HEK293 (cell line): ENCODE measurements around the gene PGAP6.

Experiments
- GLI2 ChIP-seq: fragments of 450-650 bp; formaldehyde crosslinking; IDR thresholded peaks from 2 replicates; pipeline ENCODE4; 2017; ENCODE audit warnings: missing biosample characterization, missing genetic modification characterization, low read depth, borderline replicate concordance
- IKZF3 ChIP-seq: fragments of 450-650 bp; IDR thresholded peaks from 2 replicates; pipeline ENCODE4 v1.5.0; 2018; ENCODE audit warnings: missing biosample characterization, mild to moderate bottlenecking, missing genetic modification characterization, moderate library complexity
- KLF1 ChIP-seq: fragments of 450-650 bp; formaldehyde crosslinking; IDR thresholded peaks from 2 replicates; pipeline ENCODE4 v1.5.1; 2016; ENCODE audit warnings: missing biosample characterization, missing genetic modification characterization
- KLF9 ChIP-seq: fragments of 450-650 bp; formaldehyde crosslinking; IDR thresholded peaks from 2 replicates; pipeline ENCODE4 v1.5.1; 2016; ENCODE audit warnings: missing biosample characterization, missing genetic modification characterization, low read depth
- TCF7L2 ChIP-seq: IDR thresholded peaks from 2 replicates; pipeline ENCODE4 v1.6.1; 2011; ENCODE audit warnings: low read depth, mild to moderate bottlenecking, inconsistent platforms, low read length, moderate library complexity, borderline replicate concordance
- WT1 ChIP-seq: fragments of 450-650 bp; formaldehyde crosslinking; IDR thresholded peaks from 2 replicates; pipeline ENCODE4 v1.5.1; 2016; ENCODE audit warnings: missing biosample characterization, missing genetic modification characterization
- ZBTB7A ChIP-seq: fragments of 450-650 bp; formaldehyde crosslinking; IDR thresholded peaks from 2 replicates; pipeline ENCODE4 v1.5.1; 2016; ENCODE audit warnings: low read depth, missing biosample characterization, missing genetic modification characterization
- ZNF184 ChIP-seq: fragments of 450-650 bp; IDR thresholded peaks from 2 replicates; pipeline ENCODE4 v1.5.1; 2018; ENCODE audit warnings: missing biosample characterization, mild to moderate bottlenecking, missing genetic modification characterization
- ZNF23 ChIP-seq: fragments of 450-650 bp; formaldehyde crosslinking; IDR thresholded peaks from 2 replicates; pipeline ENCODE4 v1.5.1; 2016; ENCODE audit warnings: missing biosample characterization, missing genetic modification characterization, borderline replicate concordance
- ZNF266 ChIP-seq: fragments of 450-650 bp; formaldehyde crosslinking; IDR thresholded peaks from 2 replicates; pipeline ENCODE4 v1.5.1; 2016; ENCODE audit warnings: missing biosample characterization, missing genetic modification characterization, low read depth
- ZNF324 ChIP-seq: fragments of 450-650 bp; formaldehyde crosslinking; IDR thresholded peaks from 2 replicates; pipeline ENCODE4 v1.5.1; 2016; ENCODE audit warnings: missing biosample characterization, missing genetic modification characterization
- ZNF341 ChIP-seq: fragments of 450-650 bp; formaldehyde crosslinking; IDR thresholded peaks from 2 replicates; pipeline ENCODE4; 2016; ENCODE audit warnings: low read depth, missing biosample characterization, missing genetic modification characterization
- ZNF433 ChIP-seq: fragments of 450-650 bp; formaldehyde crosslinking; IDR thresholded peaks from 2 replicates; pipeline ENCODE4 v1.5.1; 2016; ENCODE audit warnings: missing biosample characterization, missing genetic modification characterization, low read depth
- ZNF48 ChIP-seq: fragments of 450-650 bp; formaldehyde crosslinking; IDR thresholded peaks from 2 replicates; pipeline ENCODE4 v1.5.1; 2016; ENCODE audit warnings: missing biosample characterization, missing genetic modification characterization
- ZNF529 ChIP-seq: fragments of 450-650 bp; formaldehyde crosslinking; IDR thresholded peaks from 2 replicates; pipeline ENCODE4 v1.5.1; 2017; ENCODE audit warnings: missing genetic modification characterization, missing biosample characterization; ENCODE audit not compliant: insufficient replicate concordance
- ZNF596 ChIP-seq: fragments of 450-650 bp; IDR thresholded peaks from 2 replicates; pipeline ENCODE4 v1.5.0; 2018; ENCODE audit warnings: missing biosample characterization, mild to moderate bottlenecking, missing genetic modification characterization, moderate library complexity
- ZNF600 ChIP-seq: fragments of 450-650 bp; formaldehyde crosslinking; IDR thresholded peaks from 2 replicates; pipeline ENCODE4 v1.5.1; 2016; ENCODE audit warnings: missing biosample characterization, missing genetic modification characterization
- ZNF660 ChIP-seq: fragments of 450-650 bp; IDR thresholded peaks from 2 replicates; pipeline ENCODE4 v1.5.1; 2018; ENCODE audit warnings: missing biosample characterization, mild to moderate bottlenecking, missing genetic modification characterization
- ZNF747 ChIP-seq: fragments of 450-650 bp; formaldehyde crosslinking; IDR thresholded peaks from 2 replicates; pipeline ENCODE4 v1.5.1; 2016; ENCODE audit warnings: missing biosample characterization, missing genetic modification characterization
- ZNF768 ChIP-seq: fragments of 450-650 bp; formaldehyde crosslinking; IDR thresholded peaks from 2 replicates; pipeline ENCODE4 v1.5.1; 2018; ENCODE audit warnings: missing biosample characterization, mild to moderate bottlenecking, missing genetic modification characterization
- ZNF785 ChIP-seq: fragments of 450-650 bp; formaldehyde crosslinking; IDR thresholded peaks from 2 replicates; pipeline ENCODE4 v1.5.1; 2016; ENCODE audit warnings: missing biosample characterization, missing genetic modification characterization
- ZNF791 ChIP-seq: fragments of 450-650 bp; formaldehyde crosslinking; IDR thresholded peaks from 2 replicates; pipeline ENCODE4 v1.5.1; 2016; ENCODE audit warnings: missing biosample characterization, missing genetic modification characterization
- ZSCAN18 ChIP-seq: fragments of 450-650 bp; formaldehyde crosslinking; IDR thresholded peaks from 2 replicates; pipeline ENCODE4 v1.5.1; 2016; ENCODE audit warnings: missing biosample characterization, missing genetic modification characterization
- TF ChIP-seq, protein P1 (sequence below): fragments of 450-650 bp; formaldehyde crosslinking; IDR thresholded peaks from 2 replicates; pipeline ENCODE4 v1.5.1; 2016; ENCODE audit warnings: missing biosample characterization, missing genetic modification characterization
- TF ChIP-seq, protein P2 (sequence below): fragments of 450-650 bp; formaldehyde crosslinking; IDR thresholded peaks from 2 replicates; pipeline ENCODE4 v1.5.1; 2016; ENCODE audit warnings: missing biosample characterization, missing genetic modification characterization
- TF ChIP-seq, protein P3 (sequence below): fragments of 450-650 bp; formaldehyde crosslinking; conservative IDR thresholded peaks from 2 replicates; pipeline ENCODE4 v1.5.1; 2016; ENCODE audit warnings: low read depth, missing biosample characterization, missing genetic modification characterization

The PGAP6 gene

DNA sequence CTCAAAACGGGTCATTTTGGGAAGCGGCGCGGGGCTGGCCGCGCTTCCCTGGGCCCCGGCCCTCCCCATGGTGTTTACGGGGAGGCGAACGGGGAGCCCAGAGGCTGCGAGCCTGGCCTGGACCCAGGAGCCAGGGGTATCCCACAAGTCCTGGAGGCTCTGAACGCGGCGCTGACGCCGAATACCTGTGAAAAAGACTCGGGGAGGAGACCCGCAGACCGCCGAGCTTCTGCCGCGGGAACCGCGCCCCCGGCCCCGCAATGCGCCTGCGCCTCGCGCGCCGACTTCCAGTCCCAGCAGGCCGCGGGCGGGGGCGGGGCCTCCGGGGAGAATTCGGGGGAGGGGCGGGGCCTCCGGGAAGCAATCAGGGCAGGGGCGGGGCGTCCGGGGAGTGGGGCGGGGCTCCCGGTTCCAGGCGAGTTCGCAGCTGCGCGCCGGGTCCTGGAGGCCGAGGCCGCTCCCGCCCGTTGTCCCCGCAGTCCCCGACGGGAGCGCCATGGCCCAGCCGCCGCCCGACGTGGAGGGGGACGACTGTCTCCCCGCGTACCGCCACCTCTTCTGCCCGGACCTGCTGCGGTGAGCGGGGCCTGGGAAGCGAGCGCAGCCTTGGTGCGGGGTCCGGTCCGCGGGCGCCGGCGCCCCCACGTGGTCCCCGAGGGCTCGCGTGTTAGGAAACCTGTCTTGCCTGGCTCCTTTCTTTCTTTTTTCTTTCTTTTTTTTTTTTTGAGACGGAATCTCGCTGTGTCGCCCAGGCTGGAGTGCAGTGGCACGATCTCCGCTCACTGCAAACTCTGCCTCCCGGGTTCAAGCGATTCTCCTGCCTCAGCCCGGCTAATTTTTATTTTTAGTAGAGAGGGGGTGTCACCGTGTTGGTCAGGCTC is 19.9 kb upstream of the PGAP6 start, which contains the start of gene DECR2 (continued):
- no peak for TF ChIP-seq GLI2
- TF ChIP-seq ZNF23 (tag by site-specific recombination): no peak
- TF ChIP-seq, protein P1, sequence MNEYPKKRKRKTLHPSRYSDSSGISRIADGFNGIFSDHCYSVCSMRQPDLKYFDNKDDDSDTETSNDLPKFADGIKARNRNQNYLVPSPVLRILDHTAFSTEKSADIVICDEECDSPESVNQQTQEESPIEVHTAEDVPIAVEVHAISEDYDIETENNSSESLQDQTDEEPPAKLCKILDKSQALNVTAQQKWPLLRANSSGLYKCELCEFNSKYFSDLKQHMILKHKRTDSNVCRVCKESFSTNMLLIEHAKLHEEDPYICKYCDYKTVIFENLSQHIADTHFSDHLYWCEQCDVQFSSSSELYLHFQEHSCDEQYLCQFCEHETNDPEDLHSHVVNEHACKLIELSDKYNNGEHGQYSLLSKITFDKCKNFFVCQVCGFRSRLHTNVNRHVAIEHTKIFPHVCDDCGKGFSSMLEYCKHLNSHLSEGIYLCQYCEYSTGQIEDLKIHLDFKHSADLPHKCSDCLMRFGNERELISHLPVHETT (tag by site-specific recombination): no peak
- no peak for TF ChIP-seq WT1
- no peak for TF ChIP-seq ZNF596
- peak; percentile 57; the same call in 1 of the 2 replicates for TF ChIP-seq ZNF768 (tag by site-specific recombination)
- 0 out of 2 replicates have a peak, but pooled peaks have one; percentile 28 for TF ChIP-seq ZNF341
- TF ChIP-seq ZNF324: peak; percentile 63; the same call in 1 of the 2 replicates
- no peak for TF ChIP-seq ZSCAN18 (tag by site-specific recombination)
- peak; percentile 17; the same call in 1 of the 2 replicates for TF ChIP-seq IKZF3 (tag by site-specific recombination)
- peak; percentile 48 for TF ChIP-seq KLF9
- no peak for TF ChIP-seq ZNF266 (tag by site-specific recombination)
- TF ChIP-seq ZNF600 (tag by site-specific recombination): peak; percentile 80
- no peak for TF ChIP-seq ZNF747 (tag by site-specific recombination)
- TF ChIP-seq ZNF660 (tag by site-specific recombination): peak; percentile 57
- TF ChIP-seq, protein P2, sequence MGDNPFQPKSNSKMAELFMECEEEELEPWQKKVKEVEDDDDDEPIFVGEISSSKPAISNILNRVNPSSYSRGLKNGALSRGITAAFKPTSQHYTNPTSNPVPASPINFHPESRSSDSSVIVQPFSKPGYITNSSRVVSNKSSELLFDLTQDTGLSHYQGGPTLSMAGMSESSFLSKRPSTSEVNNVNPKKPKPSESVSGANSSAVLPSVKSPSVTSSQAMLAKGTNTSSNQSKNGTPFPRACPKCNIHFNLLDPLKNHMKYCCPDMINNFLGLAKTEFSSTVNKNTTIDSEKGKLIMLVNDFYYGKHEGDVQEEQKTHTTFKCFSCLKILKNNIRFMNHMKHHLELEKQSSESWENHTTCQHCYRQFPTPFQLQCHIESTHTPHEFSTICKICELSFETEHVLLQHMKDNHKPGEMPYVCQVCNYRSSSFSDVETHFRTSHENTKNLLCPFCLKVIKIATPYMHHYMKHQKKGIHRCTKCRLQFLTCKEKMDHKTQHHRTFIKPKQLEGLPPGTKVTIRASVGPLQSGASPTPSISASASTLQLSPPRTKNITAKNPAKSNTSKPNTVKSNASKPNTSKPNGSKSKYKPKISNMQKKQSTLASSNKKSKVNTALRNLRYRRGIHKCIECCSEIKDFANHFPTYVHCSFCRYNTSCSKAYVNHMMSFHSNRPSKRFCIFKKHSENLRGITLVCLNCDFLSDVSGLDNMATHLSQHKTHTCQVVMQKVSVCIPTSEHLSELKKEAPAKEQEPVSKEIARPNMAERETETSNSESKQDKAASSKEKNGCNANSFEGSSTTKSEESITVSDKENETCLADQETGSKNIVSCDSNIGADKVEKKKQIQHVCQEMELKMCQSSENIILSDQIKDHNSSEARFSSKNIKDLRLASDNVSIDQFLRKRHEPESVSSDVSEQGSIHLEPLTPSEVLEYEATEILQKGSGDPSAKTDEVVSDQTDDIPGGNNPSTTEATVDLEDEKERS (tag by site-specific recombination): no peak
- TF ChIP-seq ZNF433 (tag by site-specific recombination): no peak
- no peak for TF ChIP-seq ZNF785 (tag by site-specific recombination)
- TF ChIP-seq ZNF791 (tag by site-specific recombination): no peak
- TF ChIP-seq ZNF48 (tag by site-specific recombination): no peak
- TF ChIP-seq ZBTB7A: peak; percentile 69; the same call in 1 of the 2 replicates
- TF ChIP-seq ZNF184 (tag by site-specific recombination): peak; percentile 54; the same call in 1 of the 2 replicates
- TF ChIP-seq, protein P3, sequence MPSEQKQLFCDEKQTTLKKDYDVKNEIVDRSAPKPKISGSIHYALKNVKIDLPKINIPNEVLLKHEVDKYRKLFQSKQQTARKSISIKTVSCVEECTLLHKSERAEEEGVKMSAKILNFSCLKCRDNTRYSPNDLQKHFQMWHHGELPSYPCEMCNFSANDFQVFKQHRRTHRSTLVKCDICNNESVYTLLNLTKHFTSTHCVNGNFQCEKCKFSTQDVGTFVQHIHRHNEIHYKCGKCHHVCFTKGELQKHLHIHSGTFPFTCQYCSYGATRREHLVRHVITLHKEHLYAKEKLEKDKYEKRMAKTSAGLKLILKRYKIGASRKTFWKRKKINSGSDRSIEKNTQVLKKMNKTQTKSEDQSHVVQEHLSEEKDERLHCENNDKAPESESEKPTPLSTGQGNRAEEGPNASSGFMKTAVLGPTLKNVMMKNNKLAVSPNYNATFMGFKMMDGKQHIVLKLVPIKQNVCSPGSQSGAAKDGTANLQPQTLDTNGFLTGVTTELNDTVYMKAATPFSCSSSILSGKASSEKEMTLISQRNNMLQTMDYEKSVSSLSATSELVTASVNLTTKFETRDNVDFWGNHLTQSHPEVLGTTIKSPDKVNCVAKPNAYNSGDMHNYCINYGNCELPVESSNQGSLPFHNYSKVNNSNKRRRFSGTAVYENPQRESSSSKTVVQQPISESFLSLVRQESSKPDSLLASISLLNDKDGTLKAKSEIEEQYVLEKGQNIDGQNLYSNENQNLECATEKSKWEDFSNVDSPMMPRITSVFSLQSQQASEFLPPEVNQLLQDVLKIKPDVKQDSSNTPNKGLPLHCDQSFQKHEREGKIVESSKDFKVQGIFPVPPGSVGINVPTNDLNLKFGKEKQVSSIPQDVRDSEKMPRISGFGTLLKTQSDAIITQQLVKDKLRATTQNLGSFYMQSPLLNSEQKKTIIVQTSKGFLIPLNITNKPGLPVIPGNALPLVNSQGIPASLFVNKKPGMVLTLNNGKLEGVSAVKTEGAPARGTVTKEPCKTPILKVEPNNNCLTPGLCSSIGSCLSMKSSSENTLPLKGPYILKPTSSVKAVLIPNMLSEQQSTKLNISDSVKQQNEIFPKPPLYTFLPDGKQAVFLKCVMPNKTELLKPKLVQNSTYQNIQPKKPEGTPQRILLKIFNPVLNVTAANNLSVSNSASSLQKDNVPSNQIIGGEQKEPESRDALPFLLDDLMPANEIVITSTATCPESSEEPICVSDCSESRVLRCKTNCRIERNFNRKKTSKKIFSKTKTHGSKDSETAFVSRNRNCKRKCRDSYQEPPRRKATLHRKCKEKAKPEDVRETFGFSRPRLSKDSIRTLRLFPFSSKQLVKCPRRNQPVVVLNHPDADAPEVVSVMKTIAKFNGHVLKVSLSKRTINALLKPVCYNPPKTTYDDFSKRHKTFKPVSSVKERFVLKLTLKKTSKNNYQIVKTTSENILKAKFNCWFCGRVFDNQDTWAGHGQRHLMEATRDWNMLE (tag by site-specific recombination): no peak
- no peak for TF ChIP-seq ZNF529 (tag by site-specific recombination)
- TF ChIP-seq TCF7L2: no peak
- TF ChIP-seq KLF1: peak; percentile 66; the same call in 1 of the 2 replicates
